A549 (cell line): ENCODE data around the gene FOXP3.

ENCODE experiments used
- CTCF ChIP-seq: fragments of >200 bp; sonication (Bioruptor Twin); formaldehyde crosslinking; IDR thresholded peaks from 3 replicates; pipeline ENCODE4 v1.5.1; 2016
- EP300 ChIP-seq, 2 experiments: fragments of >200 bp; sonication (Bioruptor Twin); formaldehyde crosslinking; IDR thresholded peaks; 2 replicates in 1 of 2; 3 replicates in 1 of 2; pipeline ENCODE4 v1.6.1; 2016 to 2017
- JUN ChIP-seq, 2 experiments: fragments of >200 bp; sonication (Bioruptor Twin); formaldehyde crosslinking; IDR thresholded peaks; 2 replicates in 1 of 2; 3 replicates in 1 of 2; pipeline ENCODE4 v1.6.1; 2016 to 2017
- NPAS2 ChIP-seq: fragments of 250-450 bp; sonication (Bioruptor Pico); IDR thresholded peaks from 2 replicates; pipeline ENCODE4 v1.8.0; 2022; ENCODE audit warnings: mild to moderate bottlenecking, moderate library complexity, borderline replicate concordance
- POLR2A ChIP-seq: IDR thresholded peaks from 2 replicates; pipeline ENCODE4 v1.6.1; 2012; ENCODE audit warnings: mild to moderate bottlenecking, low read length
- SREBF2 ChIP-seq: fragments of 450-650 bp; IDR thresholded peaks from 2 replicates; pipeline ENCODE4 v1.6.1; 2014; ENCODE audit warnings: mild to moderate bottlenecking, moderate library complexity
- TF ChIP-seq, protein P1 (sequence below): IDR thresholded peaks from 2 replicates; pipeline ENCODE4 v1.6.1; 2012
- TF ChIP-seq, protein P2 (sequence below): fragments of 200-600 bp; sonication (generic); IDR thresholded peaks from 2 replicates; pipeline ENCODE4 v1.6.1; 2016; ENCODE audit warnings: antibody characterized with exemption, mild to moderate bottlenecking, moderate library complexity
- TF ChIP-seq, protein P3 (sequence below): fragments of >200 bp; sonication (Bioruptor Twin); formaldehyde crosslinking; IDR thresholded peaks from 3 replicates; pipeline ENCODE4 v1.6.1; 2016

GRCh38 chrX:49291615-49292337 lies 27.3 kb upstream of the FOXP3 start:
- TF ChIP-seq, protein P1, sequence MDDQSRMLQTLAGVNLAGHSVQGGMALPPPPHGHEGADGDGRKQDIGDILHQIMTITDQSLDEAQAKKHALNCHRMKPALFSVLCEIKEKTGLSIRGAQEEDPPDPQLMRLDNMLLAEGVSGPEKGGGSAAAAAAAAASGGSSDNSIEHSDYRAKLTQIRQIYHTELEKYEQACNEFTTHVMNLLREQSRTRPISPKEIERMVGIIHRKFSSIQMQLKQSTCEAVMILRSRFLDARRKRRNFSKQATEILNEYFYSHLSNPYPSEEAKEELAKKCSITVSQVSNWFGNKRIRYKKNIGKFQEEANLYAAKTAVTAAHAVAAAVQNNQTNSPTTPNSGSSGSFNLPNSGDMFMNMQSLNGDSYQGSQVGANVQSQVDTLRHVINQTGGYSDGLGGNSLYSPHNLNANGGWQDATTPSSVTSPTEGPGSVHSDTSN: no peak
- TF ChIP-seq JUN (IDR thresholded peaks at IDR 0.05) (no peak), CTCF (peak; percentile 59), SREBF2 (no peak), NPAS2 (CRISPR knock-in tag) (no peak), EP300 (IDR thresholded peaks at IDR 0.05) (no peak), POLR2A (no peak)
- TF ChIP-seq, protein P2, sequence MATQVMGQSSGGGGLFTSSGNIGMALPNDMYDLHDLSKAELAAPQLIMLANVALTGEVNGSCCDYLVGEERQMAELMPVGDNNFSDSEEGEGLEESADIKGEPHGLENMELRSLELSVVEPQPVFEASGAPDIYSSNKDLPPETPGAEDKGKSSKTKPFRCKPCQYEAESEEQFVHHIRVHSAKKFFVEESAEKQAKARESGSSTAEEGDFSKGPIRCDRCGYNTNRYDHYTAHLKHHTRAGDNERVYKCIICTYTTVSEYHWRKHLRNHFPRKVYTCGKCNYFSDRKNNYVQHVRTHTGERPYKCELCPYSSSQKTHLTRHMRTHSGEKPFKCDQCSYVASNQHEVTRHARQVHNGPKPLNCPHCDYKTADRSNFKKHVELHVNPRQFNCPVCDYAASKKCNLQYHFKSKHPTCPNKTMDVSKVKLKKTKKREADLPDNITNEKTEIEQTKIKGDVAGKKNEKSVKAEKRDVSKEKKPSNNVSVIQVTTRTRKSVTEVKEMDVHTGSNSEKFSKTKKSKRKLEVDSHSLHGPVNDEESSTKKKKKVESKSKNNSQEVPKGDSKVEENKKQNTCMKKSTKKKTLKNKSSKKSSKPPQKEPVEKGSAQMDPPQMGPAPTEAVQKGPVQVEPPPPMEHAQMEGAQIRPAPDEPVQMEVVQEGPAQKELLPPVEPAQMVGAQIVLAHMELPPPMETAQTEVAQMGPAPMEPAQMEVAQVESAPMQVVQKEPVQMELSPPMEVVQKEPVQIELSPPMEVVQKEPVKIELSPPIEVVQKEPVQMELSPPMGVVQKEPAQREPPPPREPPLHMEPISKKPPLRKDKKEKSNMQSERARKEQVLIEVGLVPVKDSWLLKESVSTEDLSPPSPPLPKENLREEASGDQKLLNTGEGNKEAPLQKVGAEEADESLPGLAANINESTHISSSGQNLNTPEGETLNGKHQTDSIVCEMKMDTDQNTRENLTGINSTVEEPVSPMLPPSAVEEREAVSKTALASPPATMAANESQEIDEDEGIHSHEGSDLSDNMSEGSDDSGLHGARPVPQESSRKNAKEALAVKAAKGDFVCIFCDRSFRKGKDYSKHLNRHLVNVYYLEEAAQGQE: no peak
- TF ChIP-seq, protein P3, sequence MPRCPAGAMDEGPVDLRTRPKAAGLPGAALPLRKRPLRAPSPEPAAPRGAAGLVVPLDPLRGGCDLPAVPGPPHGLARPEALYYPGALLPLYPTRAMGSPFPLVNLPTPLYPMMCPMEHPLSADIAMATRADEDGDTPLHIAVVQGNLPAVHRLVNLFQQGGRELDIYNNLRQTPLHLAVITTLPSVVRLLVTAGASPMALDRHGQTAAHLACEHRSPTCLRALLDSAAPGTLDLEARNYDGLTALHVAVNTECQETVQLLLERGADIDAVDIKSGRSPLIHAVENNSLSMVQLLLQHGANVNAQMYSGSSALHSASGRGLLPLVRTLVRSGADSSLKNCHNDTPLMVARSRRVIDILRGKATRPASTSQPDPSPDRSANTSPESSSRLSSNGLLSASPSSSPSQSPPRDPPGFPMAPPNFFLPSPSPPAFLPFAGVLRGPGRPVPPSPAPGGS: no peak
